ENCODE data around the gene ARID5B.

Gene ARID5B

GRCh38 chr10:62080905-62081304 lies 179.4 kb downstream of the ARID5B start (continued):
- TF ChIP-seq PRDM10 (tag by site-specific recombination; IDR thresholded peaks at IDR 0.05) = no peak
- TF ChIP-seq ZNF280C (tag by site-specific recombination; IDR thresholded peaks at IDR 0.05) = no peak
- TF ChIP-seq TSHZ1 (tag by site-specific recombination; IDR thresholded peaks at IDR 0.05; ENCODE audit: borderline replicate concordance) = no peak
- no peak for TF ChIP-seq ZNF629 (tag by site-specific recombination; IDR thresholded peaks at IDR 0.05)
- TF ChIP-seq ZEB2 (tag by site-specific recombination; IDR thresholded peaks at IDR 0.05) = no peak
- no peak for TF ChIP-seq SCRT2 (tag by site-specific recombination; IDR thresholded peaks at IDR 0.05)
- TF ChIP-seq ZNF521 (tag by site-specific recombination; IDR thresholded peaks at IDR 0.05) = no peak
- no peak for TF ChIP-seq ZBTB48 (tag by site-specific recombination; IDR thresholded peaks at IDR 0.05)
- no peak for TF ChIP-seq ZNF510 (tag by site-specific recombination; IDR thresholded peaks at IDR 0.05; ENCODE audit: insufficient replicate concordance)

- no peak overlapping the region; the same call in 1 of the 2 replicates for H3K27ac ChIP-seq (ENCODE audit: extremely low read depth, low read depth, low read length)
- peaks cover 40% of the 10 kb centered on the region for H3K4me1 ChIP-seq (ENCODE audit: control insufficient read depth, insufficient read depth, low read length)
- POLR2A ChIA-PET = no interaction called here
- peaks cover 0 to 11% of the 10 kb centered on the region in 2 experiments; a peak in 2 of 3 replicates for H3K36me3 ChIP-seq (ENCODE audit: control insufficient read depth in 2 of 2, insufficient read depth in 1 of 2, low read length in 2 of 2)
- no peaks in the 10 kb centered on the region for H3K9me3 ChIP-seq (ENCODE audit: control insufficient read depth, insufficient read depth, low read depth, low read length)
- H3K4me3 ChIP-seq (ENCODE audit: low read depth, low read length) = no peak overlapping the region
- CTCF ChIA-PET = interaction anchor here (0.6 to 1.3 kb wide), 3 partner anchors 8 to 348 kb away, joined by 3 read pairs; no protein-coding TSS in a partner anchor
- TF ChIP-seq ZBTB8A (tag by site-specific recombination; IDR thresholded peaks at IDR 0.05) (no peak), ZNF211 (tag by site-specific recombination; IDR thresholded peaks at IDR 0.05; ENCODE audit: low read depth) (no peak), ZBTB44 (tag by site-specific recombination; IDR thresholded peaks at IDR 0.05) (peak; percentile 91), ZBTB1 (tag by site-specific recombination; IDR thresholded peaks at IDR 0.05) (no peak), ZNF626 (tag by site-specific recombination; IDR thresholded peaks at IDR 0.05) (0 out of 2 replicates have a peak, but pooled peaks have one; percentile 49), ZNF148 (tag by site-specific recombination; IDR thresholded peaks at IDR 0.05; ENCODE audit: borderline replicate concordance) (no peak), ZNF561 (tag by site-specific recombination; IDR thresholded peaks at IDR 0.05; ENCODE audit: borderline replicate concordance) (peak; percentile 95), ZXDB (tag by site-specific recombination; IDR thresholded peaks at IDR 0.05) (0 out of 2 replicates have a peak, but pooled peaks have one; percentile 13), ZNF558 (tag by site-specific recombination; IDR thresholded peaks at IDR 0.05) (no peak), ZBTB17 (tag by site-specific recombination; IDR thresholded peaks at IDR 0.05) (no peak)
Observed at GRCh38 chr10:62081341-62082270, 180.1 kb downstream of the ARID5B start.

Measured in HEK293 (cell line).